HG03103 (cell line): ENCODE results near the gene CLRN3.

ENCODE experiments used
- ATAC-seq: cut with Tn5 transposase; IDR thresholded peaks from one replicate; pipeline ENCODE4 v1.9.1; 2021; ENCODE audit warnings: low read depth; ENCODE audit not compliant: unreplicated experiment

Gene CLRN3

GRCh38 chr10:127903789-127904188, 11.0 kb upstream of the CLRN3 start:
- ATAC-seq: no peak

GRCh38 chr10:127899766-127900387, 7.1 kb upstream of the CLRN3 start:
- no peak for ATAC-seq

GRCh38 chr10:127897177-127897576, 4.4 kb upstream of the CLRN3 start:
- no peak for ATAC-seq

GRCh38 chr10:127896590-127896989, 3.8 kb upstream of the CLRN3 start:
- no peak for ATAC-seq

GRCh38 chr10:127894146-127894545, 1.4 kb upstream of the CLRN3 start:
- ATAC-seq: no peak

GRCh38 chr10:127890832-127891334, 1.9 kb downstream of the CLRN3 start:
- no peak for ATAC-seq

- ATAC-seq: no peak
These were observed 2.5 kb downstream of the CLRN3 start for GRCh38 chr10:127890216-127890615.

- no peak for ATAC-seq
These were observed 3.0 kb downstream of the CLRN3 start for GRCh38 chr10:127889605-127890195.

GRCh38 chr10:127888521-127889312, 4.0 kb downstream of the CLRN3 start:
- no peak for ATAC-seq

GRCh38 chr10:127887541-127888415, 5.0 kb downstream of the CLRN3 start:
- no peak for ATAC-seq

- no peak for ATAC-seq
These were observed 6.2 kb downstream of the CLRN3 start for GRCh38 chr10:127886371-127887051.

GRCh38 chr10:127884501-127884900, 8.2 kb downstream of the CLRN3 start:
- ATAC-seq: no peak

GRCh38 chr10:127883516-127883915, 9.2 kb downstream of the CLRN3 start:
- no peak for ATAC-seq

- no peak for ATAC-seq
These were observed 9.8 kb downstream of the CLRN3 start for GRCh38 chr10:127882801-127883459.

- ATAC-seq: no peak
These were observed 10.3 kb downstream of the CLRN3 start for GRCh38 chr10:127882391-127882790.

- ATAC-seq: no peak
These were observed 11.5 kb downstream of the CLRN3 start for GRCh38 chr10:127881262-127881661.

GRCh38 chr10:127880557-127880956, 12.2 kb downstream of the CLRN3 start:
- no peak for ATAC-seq

- ATAC-seq: no peak
These were observed 14.2 kb downstream of the CLRN3 start for GRCh38 chr10:127878475-127879055.

- no peak for ATAC-seq
These were observed 15.0 kb downstream of the CLRN3 start for GRCh38 chr10:127877699-127878098.
